CD4-positive, alpha-beta T cell treated with Interleukin-17A for 4 hours (primary cell): ENCODE data around the gene TTC28.

Experiments used
- DNase-seq: peaks from one replicate; pipeline ENCODE4 v3.0.0-alpha.2; 2020; ENCODE audit warnings: mixed read lengths

TTC28 gene

GRCh38 chr22:28346308-28346707 lies 333.3 kb downstream of the TTC28 start:
- no peak for DNase-seq

GRCh38 chr22:28344918-28345703 lies 334.5 kb downstream of the TTC28 start:
- no peak for DNase-seq

DNA sequence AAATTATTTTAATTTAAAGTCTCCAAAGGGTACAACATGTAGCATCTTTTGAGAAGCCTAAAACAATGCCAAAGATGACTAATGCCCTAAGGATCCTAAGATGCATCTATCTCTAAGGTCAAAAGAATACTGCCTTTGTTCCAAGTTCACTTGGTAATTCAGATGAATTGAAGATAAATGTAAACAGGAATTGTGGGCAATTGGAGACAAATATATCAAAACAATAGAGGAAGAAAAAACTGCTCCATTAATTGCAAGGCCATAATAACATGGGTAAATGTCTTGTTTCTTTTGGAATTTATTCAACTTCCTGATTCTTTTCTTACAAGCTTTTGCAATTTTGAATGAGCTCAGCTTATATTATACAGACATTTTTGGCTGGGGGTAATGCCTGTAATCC lies 338.6 kb downstream of the TTC28 start:
- DNase-seq, result no peak

DNA sequence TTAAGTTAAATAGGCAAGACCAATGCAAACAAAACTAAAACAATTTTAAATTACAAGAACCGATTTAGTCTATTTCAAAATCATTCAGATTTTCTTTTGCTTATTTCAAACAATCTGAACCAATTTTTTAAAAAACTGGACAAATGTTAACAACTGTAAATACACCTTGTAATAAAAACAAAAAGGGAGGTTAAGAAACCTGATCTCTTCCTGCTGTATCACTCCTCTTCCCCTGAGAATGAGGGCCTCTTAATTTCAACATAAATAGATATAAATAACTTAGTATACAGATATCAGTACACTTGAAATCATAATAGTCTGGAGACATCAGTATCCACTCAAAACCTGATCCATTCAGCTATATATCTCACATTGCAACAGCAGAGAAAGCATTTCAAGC lies 346.6 kb downstream of the TTC28 start:
- DNase-seq, result no peak

GRCh38 chr22:28332410-28332809 lies 347.2 kb downstream of the TTC28 start:
- no peak for DNase-seq

GRCh38 chr22:28331695-28332094 lies 347.9 kb downstream of the TTC28 start:
- no peak for DNase-seq

DNA sequence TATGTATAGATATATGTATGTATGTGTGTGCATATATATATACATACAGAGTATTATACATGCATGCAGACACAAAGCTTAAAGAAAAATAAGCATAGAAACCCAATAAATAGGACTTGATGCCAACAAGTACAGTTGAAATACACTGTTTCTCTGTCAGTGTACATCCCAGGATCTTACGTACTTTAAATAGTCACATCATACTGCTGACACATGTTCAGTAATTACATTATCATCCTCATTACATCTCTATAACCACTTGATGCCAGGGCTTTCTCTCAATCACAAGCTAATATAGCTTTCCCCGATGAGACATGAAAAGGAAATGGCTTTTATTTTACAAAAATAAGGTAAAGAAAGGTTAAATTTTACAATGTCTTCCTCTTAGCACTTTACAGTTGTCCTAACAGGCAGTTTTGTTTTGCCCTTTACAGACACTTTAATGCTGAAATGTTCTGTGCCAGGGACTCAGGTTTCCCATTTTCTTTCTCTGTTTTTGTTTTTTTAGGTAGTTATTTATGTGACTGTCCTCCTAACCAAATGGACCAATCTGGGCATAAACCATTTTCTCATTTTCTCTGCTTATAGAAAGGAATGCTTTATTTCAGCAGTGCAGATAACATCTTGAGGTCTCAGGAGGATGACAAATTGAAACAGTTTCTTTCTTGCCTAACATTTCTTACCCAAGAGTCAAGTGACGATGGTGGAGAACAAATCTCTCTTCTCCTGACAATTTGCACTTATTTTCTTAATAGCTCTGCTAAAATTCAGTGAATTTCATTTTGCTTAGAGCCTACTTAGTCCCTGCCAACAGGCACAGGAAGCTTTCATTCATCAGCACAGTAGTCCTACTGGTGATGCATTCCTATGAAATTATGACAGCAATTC lies 350.2 kb downstream of the TTC28 start:
- no peak for DNase-seq

DNA sequence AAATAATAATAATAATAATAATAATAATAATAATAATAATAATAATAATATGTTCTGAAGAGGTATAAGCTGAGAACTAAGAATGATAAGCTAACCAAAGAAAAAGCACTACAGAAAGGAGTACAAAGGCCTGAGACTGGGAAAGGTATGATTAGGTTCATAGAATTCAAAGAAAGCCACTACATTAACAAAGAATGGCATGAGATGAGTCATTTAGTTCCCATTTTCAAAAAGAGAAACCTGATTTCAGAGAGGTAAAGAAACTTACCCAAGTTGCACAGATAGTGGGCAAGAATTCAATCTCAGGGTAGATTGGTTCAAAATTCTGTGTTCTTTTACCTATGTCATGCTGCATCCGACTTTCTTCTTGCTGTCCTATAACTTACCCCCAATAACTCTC lies 350.9 kb downstream of the TTC28 start:
- no peak for DNase-seq

- no peak for DNase-seq
These were observed 363.6 kb downstream of the TTC28 start for GRCh38 chr22:28316014-28316413.

DNA sequence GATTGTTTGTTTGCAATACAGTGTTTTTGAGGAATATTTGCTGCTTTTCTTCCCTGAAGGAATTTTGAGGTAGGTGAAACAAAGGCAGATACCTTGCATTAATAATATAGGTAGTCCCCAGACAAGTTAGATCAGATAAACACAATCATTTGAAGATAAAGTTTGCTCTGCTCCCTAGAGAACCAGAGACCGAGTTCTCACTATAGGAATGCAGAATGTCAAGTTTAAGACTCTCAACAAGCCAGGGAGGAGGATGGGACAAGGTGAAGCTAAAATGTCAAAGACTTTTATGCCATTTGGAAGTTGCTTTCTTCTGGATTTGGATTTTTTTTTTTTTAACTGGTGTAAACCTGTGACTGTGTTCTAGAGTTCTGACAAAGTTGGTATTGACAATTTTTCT lies 364.7 kb downstream of the TTC28 start:
- DNase-seq, result no peak

- no peak for DNase-seq
These were observed 369.3 kb downstream of the TTC28 start for GRCh38 chr22:28310299-28310698.

DNA sequence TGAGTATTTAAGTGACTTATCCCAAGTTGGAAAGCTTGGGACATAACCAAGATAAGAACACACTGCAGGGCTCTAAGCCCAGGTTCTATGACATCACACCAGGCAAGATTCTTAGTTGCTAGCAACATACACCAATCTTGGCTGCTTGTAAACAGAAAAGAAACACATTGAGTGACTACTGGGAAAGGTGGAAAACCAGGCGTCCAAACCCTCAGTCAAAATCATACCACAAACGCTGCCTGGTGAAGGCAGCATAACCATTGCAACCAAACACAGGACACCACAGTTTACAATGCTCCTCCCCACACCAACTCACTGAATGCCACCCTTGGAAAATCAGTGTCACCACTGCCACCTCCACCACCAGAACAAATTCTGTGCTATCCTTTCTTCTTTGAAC lies 379.9 kb downstream of the TTC28 start:
- DNase-seq, result no peak

DNA sequence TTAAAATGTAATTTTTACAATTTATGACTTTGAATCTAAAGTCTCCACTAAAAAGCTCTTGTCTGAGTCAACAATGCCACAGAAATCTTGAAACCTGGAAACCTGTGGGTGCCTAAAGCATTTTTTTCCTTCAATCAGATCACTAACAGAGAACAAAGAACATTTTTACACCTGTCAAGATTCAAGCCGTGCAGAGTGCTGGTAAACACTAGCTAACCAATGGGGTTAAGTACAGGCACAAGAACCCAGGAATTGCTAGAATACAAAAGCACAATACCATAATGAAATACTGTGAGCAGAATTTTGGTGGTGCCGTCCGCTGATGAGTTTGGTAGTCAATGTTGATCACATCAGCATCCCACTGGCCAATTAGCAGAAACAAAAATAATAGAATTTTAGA lies 380.3 kb downstream of the TTC28 start:
- no peak for DNase-seq

DNA sequence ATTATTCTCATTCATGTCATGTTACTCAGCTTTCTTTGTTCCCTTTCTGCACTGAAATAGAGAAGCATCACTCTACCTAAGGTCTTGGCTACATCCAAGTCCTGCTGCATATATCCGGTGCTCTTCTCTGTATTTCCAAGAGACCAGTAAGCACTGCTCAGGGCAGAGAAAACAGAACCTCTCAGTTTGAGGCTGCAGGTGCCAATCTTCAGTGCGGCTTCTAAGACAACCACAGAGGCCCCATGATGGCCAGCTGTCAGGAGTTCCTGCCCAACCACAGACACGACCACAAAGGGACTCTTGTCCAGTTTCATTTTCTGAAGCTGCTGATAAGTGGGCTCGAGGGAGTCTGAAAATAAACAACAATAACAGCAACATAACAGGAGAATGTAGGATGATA lies 382.1 kb downstream of the TTC28 start:
- DNase-seq, result no peak

DNA sequence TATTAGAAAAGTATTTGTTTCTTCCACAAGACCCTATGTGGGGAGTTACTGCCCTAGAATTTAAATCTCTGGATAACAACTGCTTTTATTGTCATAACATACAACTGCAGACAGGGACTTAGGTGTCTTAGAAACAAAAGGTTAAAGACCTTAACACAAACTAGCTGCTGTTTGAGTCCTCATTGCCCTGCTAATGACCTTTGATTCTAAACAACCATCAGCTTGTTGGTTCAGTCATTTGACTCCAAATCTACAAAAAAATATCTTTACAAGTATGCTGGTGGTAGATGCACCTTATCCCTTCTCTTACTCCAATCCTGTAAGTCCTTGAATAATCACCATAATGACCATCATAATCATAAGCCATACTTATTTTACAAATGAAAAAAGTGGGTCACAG lies 383.2 kb downstream of the TTC28 start:
- no peak for DNase-seq

GRCh38 chr22:28283068-28283654 lies 396.5 kb downstream of the TTC28 start:
- no peak for DNase-seq

DNA sequence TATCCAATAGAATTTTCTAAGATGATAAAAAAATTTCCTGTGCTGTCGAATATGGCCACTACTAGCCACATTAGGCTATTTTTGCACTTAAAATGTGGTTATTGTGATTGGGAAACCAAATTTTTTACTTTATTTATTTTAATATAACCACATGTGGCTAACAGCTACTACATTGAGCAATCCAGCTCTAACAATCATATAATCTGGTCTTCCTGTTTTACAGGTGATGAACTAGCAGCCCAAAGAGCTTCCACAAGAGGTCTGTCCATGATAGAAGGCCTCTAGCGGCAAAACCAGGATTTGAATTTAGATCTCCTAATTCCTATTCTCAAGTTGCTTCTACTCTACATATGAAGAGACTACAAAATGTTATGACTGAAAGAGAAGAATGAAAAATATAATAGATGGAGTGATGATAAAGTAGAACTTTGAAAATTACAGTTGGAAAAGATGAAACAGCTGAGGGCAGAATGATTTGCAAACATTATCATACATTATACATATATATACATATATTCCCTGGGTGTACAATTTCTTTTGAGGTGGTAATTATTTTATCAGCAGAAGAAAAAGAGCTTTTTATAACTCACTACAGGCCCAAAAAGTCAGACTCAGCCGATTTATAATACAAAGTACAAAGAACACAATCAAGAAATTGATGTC lies 397.1 kb downstream of the TTC28 start:
- no peak for DNase-seq

- DNase-seq, result no peak
These were observed 399.8 kb downstream of the TTC28 start for GRCh38 chr22:28279888-28280287.

GRCh38 chr22:28269277-28269676 lies 410.4 kb downstream of the TTC28 start:
- no peak for DNase-seq

GRCh38 chr22:28268850-28269249 lies 410.8 kb downstream of the TTC28 start:
- DNase-seq, result no peak

GRCh38 chr22:28268171-28268570 lies 411.5 kb downstream of the TTC28 start:
- no peak for DNase-seq

DNA sequence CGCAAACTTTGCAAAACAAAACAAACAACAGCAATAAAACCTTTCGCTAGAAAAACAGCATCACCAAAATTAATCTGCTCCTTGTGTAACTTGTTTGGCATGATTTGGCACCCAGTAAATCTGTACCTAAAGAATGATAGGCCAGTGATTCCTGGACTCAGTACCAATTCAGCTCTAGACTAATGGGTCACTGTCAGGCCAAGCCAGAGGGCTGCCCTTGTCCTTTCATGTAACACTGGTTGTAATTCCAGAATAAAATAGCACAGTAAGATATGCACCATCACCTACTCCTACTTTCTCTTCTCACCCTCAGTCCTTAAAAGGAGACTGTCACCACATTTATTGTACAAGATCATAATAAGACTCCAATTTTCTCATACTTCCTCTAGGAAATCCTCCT lies 419.0 kb downstream of the TTC28 start:
- no peak for DNase-seq

- DNase-seq, result no peak
These were observed 419.8 kb downstream of the TTC28 start for GRCh38 chr22:28259774-28260312.
